GM10266 (cell line): Measurements from ENCODE around the gene PLIN5.
A peak's percentile ranks its signal among the peaks of the same experiment; 100 is the strongest.

Experiments used
- DNase-seq: peaks from one replicate; pipeline ENCODE4 v3.0.0; 2012; ENCODE audit errors: extremely low spot score
- CTCF ChIP-seq: IDR thresholded peaks from 2 replicates; pipeline ENCODE4 v1.5.1; 2012; ENCODE audit warnings: mild to moderate bottlenecking, low read depth; ENCODE audit not compliant: control insufficient read depth, insufficient read depth; ENCODE audit errors: missing control alignments

PLIN5 gene

DNA sequence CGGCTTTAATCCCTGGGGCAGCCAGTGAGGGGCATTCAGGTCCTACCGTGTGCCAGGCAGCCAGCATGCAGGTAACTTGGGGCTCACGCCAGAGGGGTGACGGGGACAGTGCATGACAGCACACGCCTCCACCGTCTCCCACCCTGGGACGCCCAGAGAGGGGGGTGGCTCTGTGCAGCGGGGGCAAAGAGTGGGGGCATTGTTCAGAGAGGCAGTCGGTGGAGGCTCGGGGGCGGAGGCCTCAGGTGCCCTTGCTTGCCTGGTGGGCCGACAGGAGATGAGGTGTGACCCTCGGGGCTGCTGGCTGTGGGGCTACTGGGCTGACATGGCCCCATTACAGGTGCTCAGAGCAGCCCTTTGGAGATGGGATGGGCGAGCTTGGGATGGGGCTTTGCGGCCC is 35.2 kb downstream of the PLIN5 start:
- DNase-seq, result no peak
- no peak for TF ChIP-seq CTCF

DNA sequence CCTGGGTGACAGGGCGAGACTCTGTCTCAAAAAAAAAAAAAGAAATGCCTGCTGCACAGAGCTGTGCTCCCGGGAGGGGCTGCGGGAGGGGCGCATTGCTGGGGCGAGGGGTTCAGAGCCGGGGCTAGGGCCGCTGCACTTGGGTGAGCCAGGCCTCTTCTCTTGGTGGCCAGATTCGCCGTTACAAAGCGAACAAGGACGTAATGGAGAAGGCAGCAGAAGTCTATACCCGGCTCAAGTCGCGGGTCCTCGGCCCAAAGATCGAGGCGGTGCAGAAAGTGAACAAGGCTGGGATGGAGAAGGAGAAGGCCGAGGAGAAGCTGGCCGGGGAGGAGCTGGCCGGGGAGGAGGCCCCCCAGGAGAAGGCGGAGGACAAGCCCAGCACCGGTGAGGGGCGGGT is 35.7 kb downstream of the PLIN5 start:
- no peak for TF ChIP-seq CTCF
- no peak for DNase-seq

DNA sequence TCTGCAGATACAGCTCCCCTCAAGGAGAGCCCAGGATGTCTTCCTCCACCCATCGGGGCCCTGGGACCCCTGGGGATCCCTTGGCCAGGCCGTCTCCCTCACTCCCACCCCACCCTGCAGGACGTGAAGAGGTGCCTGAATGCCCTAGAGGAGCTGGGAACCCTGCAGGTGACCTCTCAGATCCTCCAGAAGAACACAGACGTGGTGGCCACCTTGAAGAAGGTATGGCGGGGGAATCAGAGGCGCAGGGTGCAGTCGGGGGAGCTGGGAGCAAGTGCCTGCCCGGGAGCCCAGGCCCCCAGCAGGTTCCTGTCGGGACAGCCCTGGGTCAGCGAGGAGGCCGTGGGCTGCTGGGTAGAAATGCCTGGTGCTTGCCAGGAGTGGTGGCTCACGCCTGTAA is 36.3 kb downstream of the PLIN5 start:
- TF ChIP-seq CTCF, result no peak
- DNase-seq, result no peak

DNA sequence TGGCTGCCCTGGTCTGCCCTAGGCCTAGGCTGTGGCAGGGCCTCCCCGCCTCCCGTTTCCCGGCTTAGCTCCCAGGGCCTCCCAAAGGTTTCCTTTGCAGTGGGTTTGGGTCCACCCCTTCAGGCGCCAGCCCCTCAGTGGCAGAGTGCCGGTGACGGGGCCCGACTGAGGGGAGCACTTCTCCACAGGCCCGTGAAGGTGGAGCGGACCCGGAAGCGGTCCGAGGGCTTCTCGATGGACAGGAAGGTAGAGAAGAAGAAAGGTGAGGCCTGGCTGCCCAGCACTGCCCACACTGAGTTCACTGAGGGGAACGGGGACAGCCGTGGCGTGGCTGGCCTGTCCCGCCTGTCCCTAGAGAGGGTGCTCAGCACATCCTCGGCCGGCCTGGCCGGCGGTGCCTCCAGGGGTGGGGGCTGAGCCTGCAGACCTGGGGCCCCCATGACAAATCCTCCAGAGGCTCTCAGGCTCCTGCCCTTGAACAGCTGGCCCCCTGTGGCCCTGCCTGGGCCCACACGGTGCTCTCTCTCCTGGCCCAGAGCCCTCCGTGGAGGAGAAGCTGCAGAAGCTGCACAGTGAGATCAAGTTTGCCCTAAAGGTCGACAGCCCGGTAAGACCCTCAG is 37.1 kb downstream of the PLIN5 start:
- no peak for TF ChIP-seq CTCF
- DNase-seq, result no peak

GRCh38 chr19:4496304-4496703 is 38.7 kb downstream of the PLIN5 start:
- no peak for DNase-seq
- no peak for TF ChIP-seq CTCF

- DNase-seq, result no peak
- peak; percentile 24 for TF ChIP-seq CTCF
These were observed 39.6 kb downstream of the PLIN5 start for GRCh38 chr19:4495471-4495870.

DNA sequence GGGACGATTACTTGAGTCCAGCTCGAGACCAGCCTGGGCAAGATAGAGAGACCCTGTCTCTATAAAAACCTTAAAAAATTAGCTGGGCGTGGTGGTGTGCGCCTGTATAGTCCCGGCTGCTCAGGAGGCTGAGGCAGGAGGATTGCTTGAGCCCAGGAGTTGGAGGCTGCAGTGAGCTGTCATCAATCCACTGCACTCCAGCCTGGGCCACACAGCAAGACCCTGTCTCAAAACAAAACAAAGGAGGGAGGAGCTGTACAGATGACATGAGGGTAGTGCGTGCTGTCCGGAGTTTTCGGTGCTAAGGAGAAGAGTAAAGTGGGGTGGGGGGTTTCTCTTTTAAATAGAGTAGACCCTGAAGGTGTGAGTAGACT is 40.3 kb downstream of the PLIN5 start:
- DNase-seq, result no peak
- no peak for TF ChIP-seq CTCF
